HEK293 (cell line): ENCODE results near the gene DHRS7B.

ENCODE experiments used
- CTCF ChIP-seq: fragments of 450-650 bp; formaldehyde crosslinking; IDR thresholded peaks from 2 replicates; pipeline ENCODE4 v1.5.1; 2016; ENCODE audit warnings: missing biosample characterization, missing genetic modification characterization
- ZNF121 ChIP-seq: fragments of 450-650 bp; formaldehyde crosslinking; IDR thresholded peaks from 2 replicates; pipeline ENCODE4 v1.5.1; 2016; ENCODE audit warnings: missing biosample characterization, missing genetic modification characterization

- TF ChIP-seq ZNF121 (no peak), CTCF (tag by site-specific recombination) (no peak)
Measured at GRCh38 chr17:21208352-21208751, 81.6 kb downstream of the DHRS7B start.
